Activated naive CD8-positive, alpha-beta T cell (primary cell): ENCODE data around the gene IGF2R.
"Not testable (repeated sequence)": the region's sequence is repeated elsewhere in the genome, so short reads cannot be mapped to it uniquely, and the experiment has no call there.

Source experiments
- H3K27ac Mint-ChIP-seq: one replicate; pipeline ENCODE4 v1.8.0; 2021; ENCODE audit warnings: mixed read lengths
- H3K27me3 Mint-ChIP-seq: one replicate; pipeline ENCODE4 v1.8.0; 2021; ENCODE audit warnings: mixed read lengths
- H3K36me3 Mint-ChIP-seq: one replicate; pipeline ENCODE4 v1.8.0; 2021; ENCODE audit warnings: mixed read lengths
- H3K4me1 Mint-ChIP-seq: one replicate; pipeline ENCODE4 v1.8.0; 2021; ENCODE audit warnings: low read depth, mixed read lengths
- H3K4me3 Mint-ChIP-seq: one replicate; pipeline ENCODE4 v1.8.0; 2021; ENCODE audit warnings: mild to moderate bottlenecking, mixed read lengths
- H3K9me3 Mint-ChIP-seq: one replicate; pipeline ENCODE4 v1.8.0; 2021; ENCODE audit warnings: low read depth, mixed read lengths

IGF2R gene

DNA sequence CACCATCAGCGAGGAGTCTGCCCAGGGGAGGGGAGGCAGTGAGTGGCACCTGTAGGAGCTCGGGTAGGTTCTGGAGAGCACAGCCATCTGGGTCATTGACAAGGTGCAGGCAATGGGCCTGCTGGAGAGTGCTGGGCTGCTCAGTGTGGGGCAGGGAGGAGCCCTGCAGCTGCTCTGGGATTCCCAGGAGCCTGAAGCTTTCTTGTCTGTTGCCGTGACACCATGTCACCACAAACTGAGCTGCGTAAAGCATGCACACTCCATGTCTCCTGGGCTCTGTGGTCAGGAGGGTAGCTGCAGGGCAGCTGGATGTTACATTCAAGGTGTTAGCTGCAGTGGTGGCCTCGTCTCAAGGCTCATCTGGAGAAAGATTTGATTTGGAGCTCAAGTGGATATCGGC, 148.3 kb downstream of the IGF2R start:
- Mint-ChIP-seq H3K4me3 (no peak overlapping the region), H3K27me3 (no peaks in the 10 kb centered on the region), H3K36me3 (peaks cover 7% of the 10 kb centered on the region), H3K9me3 (no peaks in the 10 kb centered on the region), H3K27ac (no peak overlapping the region), H3K4me1 (no peaks in the 10 kb centered on the region)

DNA sequence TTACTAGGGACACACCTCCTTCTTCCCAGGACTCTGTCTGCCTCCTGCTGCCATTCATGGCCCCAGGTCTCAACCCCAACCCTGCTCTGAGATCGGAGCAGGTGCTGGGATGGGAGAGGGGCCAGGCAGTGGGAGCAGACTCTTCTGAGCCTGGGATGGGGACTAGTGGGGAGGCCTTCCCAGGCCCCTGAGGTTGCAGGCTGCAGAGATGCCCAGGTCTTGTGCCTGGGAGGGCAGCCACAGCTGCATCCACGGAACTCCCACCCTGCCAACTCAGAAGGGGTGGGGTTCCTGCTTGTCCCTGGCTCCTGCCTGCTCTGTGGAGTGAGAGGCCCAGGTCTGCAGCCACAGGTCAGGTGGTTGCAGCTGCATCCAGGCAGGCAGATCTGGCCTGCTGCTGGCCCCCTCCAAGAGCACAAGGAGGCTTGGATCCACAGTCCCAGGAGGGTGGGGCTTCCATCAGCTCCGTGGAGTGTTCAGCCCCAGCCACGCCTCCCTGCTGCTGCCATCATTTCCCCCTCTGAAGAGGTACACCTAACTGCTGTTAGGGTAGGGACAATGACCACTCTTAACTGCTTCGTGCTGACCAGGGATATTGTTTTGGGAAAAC, 149.8 kb downstream of the IGF2R start:
- Mint-ChIP-seq H3K4me3 (no peak overlapping the region), H3K4me1 (no peaks in the 10 kb centered on the region), H3K27ac (no peak overlapping the region), H3K9me3 (no peaks in the 10 kb centered on the region), H3K36me3 (peaks cover 8% of the 10 kb centered on the region), H3K27me3 (no peaks in the 10 kb centered on the region)

DNA sequence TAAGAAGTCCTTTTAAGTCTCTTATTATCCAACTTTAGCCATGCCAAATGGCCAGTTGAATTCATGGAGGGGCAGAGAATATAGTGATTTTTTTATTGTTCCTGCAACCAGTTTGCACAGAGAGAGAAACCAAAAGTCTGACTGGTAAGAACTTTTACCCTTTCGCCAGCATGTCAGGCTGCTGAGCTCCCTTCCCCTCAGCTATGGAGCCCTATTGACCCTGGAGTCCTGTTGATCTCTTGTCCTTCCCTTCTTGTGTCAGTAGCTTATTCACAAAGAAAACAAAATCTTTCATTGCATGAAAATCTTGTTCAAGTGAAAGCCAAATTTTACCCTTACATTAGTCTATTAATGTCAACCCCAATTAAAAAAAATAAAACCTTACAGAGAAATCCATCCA, 151.2 kb downstream of the IGF2R start:
- peaks cover 10% of the 10 kb centered on the region for H3K36me3 Mint-ChIP-seq
- H3K27ac Mint-ChIP-seq = no peak overlapping the region
- no peaks in the 10 kb centered on the region for H3K27me3 Mint-ChIP-seq
- no peaks in the 10 kb centered on the region for H3K4me1 Mint-ChIP-seq
- no peaks in the 10 kb centered on the region for H3K9me3 Mint-ChIP-seq
- no peak overlapping the region for H3K4me3 Mint-ChIP-seq

DNA sequence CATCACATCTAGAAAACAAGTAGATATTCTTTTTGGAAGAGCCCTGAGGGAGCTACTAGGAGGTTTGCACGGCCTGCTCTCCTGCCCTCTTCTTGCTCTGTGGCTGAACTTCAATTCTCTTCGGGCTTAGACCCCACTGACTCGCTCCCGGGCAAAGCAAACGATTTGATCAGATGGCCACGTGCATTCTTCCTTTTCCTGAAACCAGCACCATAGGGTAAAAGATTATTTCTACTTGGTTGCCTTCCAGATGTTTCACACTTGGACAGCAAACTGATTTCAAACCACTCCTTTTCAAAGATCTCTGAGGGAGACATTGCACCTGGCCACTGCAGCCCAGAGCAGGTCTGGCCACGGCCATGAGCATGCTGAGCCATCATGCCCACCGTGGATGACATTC, 152.7 kb downstream of the IGF2R start, which contains the start of gene SLC22A1:
SLC22A1 (plus strand) TSS at position 258 of the 400 bp plus-strand sequence; CDS start at position 379, 121 bp downstream.
- H3K36me3 Mint-ChIP-seq = peaks cover 10% of the 10 kb centered on the region
- H3K9me3 Mint-ChIP-seq = no peaks in the 10 kb centered on the region
- no peaks in the 10 kb centered on the region for H3K27me3 Mint-ChIP-seq
- H3K27ac Mint-ChIP-seq = no peak within 1 kb of the TSS
- no peak within 1 kb of the TSS for H3K4me3 Mint-ChIP-seq
- no peaks in the 10 kb centered on the region for H3K4me1 Mint-ChIP-seq

DNA sequence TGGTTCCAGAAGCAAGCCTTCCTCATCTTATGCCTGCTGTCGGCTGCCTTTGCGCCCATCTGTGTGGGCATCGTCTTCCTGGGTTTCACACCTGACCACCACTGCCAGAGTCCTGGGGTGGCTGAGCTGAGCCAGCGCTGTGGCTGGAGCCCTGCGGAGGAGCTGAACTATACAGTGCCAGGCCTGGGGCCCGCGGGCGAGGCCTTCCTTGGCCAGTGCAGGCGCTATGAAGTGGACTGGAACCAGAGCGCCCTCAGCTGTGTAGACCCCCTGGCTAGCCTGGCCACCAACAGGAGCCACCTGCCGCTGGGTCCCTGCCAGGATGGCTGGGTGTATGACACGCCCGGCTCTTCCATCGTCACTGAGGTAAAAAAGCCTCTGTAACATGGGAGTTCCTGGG, 153.1 kb downstream of the IGF2R start:
- Mint-ChIP-seq H3K36me3 (peaks cover 10% of the 10 kb centered on the region), H3K27ac (no peak overlapping the region), H3K4me3 (no peak overlapping the region), H3K4me1 (no peaks in the 10 kb centered on the region), H3K27me3 (no peaks in the 10 kb centered on the region), H3K9me3 (no peaks in the 10 kb centered on the region)

DNA sequence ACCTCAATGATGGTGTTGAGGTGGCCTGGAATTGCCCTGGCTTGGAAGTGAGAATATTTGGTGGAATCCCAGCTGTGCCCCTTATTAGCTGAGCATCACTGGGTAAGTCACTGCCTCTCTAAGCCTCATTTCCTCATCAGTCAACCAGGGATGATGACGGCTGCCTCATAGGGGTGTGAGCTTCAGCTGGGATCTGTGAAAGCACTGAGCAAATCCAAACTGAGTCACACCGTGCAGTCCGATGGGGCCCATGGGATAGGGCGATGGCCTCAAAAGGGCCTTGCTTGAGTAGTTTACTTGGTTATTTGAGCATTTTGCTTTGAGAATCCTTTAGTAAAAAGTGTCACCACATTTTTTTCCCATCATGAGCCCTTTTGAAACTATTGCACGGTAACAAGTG, 153.9 kb downstream of the IGF2R start:
- peaks cover 10% of the 10 kb centered on the region for H3K36me3 Mint-ChIP-seq
- no peaks in the 10 kb centered on the region for H3K9me3 Mint-ChIP-seq
- H3K4me1 Mint-ChIP-seq = no peaks in the 10 kb centered on the region
- no peak overlapping the region for H3K27ac Mint-ChIP-seq
- H3K27me3 Mint-ChIP-seq = no peaks in the 10 kb centered on the region
- H3K4me3 Mint-ChIP-seq = no peak overlapping the region

DNA sequence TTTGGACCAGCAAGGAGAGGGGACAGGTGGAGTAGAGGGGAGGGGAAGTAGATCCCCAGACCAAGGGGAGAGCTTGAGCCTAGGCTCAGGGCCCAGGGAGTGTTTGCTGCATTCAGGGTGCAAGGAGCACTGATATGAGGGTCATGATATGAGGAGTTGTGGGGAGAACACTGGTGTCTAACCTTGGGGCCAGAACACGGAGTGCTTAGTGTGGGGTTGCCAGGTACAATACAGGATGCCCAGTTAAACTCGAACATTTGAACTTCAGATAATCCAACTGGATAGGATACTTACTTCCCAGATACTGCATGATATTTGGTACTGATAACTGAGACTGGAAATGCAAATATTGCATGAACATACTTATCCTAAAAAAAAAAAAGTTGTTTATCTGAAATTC, 155.1 kb downstream of the IGF2R start:
- no peak overlapping the region for H3K4me3 Mint-ChIP-seq

DNA sequence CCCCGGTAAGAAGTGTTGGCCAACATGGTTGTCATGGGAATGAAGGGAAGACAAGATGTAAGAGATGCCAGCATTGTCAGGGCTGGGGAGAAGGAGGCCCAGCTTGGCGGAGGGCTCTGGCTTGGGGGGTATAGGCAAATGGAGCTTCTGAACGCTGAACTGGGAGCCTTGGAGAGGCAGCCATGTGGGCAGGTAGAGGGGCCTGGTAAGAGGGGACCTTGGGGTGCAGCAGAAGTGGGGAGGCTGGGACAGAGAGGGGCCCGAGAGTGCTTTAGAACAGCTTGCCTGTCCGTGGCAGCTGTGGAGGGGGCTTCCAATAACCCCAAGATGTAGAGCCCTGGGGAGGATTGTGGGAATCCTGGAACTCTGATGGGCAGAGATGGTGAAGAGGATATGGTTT, 155.7 kb downstream of the IGF2R start:
- Mint-ChIP-seq H3K36me3 (peaks cover 7% of the 10 kb centered on the region), H3K9me3 (no peaks in the 10 kb centered on the region), H3K4me1 (no peaks in the 10 kb centered on the region), H3K27me3 (no peaks in the 10 kb centered on the region), H3K4me3 (no peak overlapping the region), H3K27ac (no peak overlapping the region)

More for the DNA sequence above, 155.1 kb downstream of the IGF2R start:
- no peak overlapping the region for H3K27ac Mint-ChIP-seq
- H3K36me3 Mint-ChIP-seq = peaks cover 10% of the 10 kb centered on the region
- H3K27me3 Mint-ChIP-seq = no peaks in the 10 kb centered on the region
- H3K4me1 Mint-ChIP-seq = no peaks in the 10 kb centered on the region
- no peaks in the 10 kb centered on the region for H3K9me3 Mint-ChIP-seq

DNA sequence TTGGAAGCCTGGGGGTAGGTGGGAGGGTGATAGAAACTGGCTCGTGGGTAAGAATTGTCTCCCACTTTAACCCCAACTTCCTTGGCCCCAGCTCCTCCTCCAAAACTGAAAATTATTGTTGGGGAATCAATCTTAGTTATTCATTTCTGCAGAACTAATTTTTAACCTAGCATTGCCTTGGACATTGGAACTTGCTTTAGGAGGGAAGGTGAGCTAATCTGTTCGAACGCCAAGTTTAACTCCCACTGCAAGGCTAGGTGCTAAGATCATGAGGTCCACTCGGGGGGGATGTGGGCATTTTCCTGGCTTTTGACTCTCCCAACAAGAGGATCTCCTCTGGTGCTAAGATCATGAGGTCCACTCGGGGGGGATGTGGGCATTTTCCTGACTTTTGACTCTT, 156.2 kb downstream of the IGF2R start:
- not testable (repeated sequence) for H3K4me3 Mint-ChIP-seq, H3K9me3 Mint-ChIP-seq

DNA sequence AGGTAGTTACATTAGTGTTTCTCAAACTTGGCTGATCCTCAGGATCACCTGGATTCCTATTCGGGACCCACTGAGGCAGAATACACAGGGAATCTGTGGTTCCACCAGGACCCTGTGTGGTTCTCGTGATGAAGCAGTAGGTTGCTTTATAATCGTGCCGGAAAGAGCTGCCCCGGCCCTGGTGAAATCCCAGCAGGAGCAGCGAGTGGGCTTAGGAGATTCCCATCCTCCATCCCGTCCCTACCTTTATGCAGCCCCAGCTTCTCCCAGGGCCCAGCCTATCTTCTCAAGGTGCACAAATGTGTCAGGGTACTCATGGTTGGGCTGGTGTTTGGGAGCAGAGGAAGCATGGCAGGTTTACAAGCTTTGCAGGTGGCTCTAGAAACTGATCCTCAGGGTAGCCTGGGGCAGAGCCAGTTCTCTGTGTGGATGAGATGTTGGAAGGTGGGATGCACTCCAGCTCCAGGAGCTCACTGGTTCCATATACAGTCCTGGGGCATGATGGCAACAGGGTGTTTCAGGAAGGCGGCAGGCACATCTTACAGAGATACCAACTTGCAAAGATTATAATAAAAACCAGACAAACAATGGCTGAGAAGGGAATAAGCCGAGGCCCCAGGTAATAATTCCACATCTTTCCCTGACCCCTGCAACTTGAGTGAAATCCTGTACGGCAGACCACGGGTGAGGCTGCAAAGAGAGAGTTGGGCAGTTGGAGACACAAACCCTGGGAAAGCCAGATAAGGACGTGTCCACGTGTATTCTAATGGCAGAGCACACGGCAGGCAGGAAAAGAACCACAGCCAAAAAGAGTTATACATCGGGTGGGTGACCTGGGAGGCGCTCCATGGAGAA, 158.6 kb downstream of the IGF2R start:
- Mint-ChIP-seq H3K4me3 (no peak overlapping the region), H3K27ac (no peak overlapping the region), H3K36me3 (peaks cover 5% of the 10 kb centered on the region), H3K27me3 (no peaks in the 10 kb centered on the region), H3K9me3 (no peaks in the 10 kb centered on the region), H3K4me1 (peaks cover 1% of the 10 kb centered on the region)

More for the DNA sequence above, 156.2 kb downstream of the IGF2R start:
- H3K27ac Mint-ChIP-seq, H3K4me1 Mint-ChIP-seq, H3K27me3 Mint-ChIP-seq, H3K36me3 Mint-ChIP-seq: not testable (repeated sequence)

DNA sequence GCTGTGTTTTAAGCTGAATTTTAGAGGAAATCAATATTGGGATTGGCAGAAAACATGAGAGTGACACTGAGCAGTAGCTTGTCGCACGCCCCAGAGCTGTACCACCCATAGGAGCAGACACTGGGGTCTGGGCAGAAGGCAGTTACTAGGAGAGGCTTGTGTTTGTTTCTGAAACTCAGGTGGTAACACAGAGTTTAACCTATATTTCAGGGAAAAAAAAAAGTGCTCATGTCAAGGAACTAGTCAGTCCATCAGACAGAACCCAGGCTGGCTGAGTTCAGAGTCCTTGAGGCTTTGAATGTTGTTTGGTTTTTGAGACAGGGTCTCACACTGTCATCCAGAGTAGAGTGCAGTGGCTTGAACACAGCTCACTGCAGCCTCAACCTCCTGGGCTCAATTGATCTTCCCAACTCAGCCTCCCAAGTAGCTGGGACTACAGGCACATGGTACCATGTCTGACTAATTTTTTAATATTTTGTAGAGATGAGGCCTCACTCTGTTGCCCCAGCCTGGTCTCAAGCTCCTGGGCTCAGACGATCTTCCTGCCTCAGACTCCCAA, 159.3 kb downstream of the IGF2R start:
- H3K27me3 Mint-ChIP-seq = no peaks in the 10 kb centered on the region
- peaks cover 4% of the 10 kb centered on the region for H3K36me3 Mint-ChIP-seq
- peaks cover 2% of the 10 kb centered on the region for H3K4me1 Mint-ChIP-seq
- H3K4me3 Mint-ChIP-seq = no peak overlapping the region
- H3K9me3 Mint-ChIP-seq = no peaks in the 10 kb centered on the region
- H3K27ac Mint-ChIP-seq = no peak overlapping the region

DNA sequence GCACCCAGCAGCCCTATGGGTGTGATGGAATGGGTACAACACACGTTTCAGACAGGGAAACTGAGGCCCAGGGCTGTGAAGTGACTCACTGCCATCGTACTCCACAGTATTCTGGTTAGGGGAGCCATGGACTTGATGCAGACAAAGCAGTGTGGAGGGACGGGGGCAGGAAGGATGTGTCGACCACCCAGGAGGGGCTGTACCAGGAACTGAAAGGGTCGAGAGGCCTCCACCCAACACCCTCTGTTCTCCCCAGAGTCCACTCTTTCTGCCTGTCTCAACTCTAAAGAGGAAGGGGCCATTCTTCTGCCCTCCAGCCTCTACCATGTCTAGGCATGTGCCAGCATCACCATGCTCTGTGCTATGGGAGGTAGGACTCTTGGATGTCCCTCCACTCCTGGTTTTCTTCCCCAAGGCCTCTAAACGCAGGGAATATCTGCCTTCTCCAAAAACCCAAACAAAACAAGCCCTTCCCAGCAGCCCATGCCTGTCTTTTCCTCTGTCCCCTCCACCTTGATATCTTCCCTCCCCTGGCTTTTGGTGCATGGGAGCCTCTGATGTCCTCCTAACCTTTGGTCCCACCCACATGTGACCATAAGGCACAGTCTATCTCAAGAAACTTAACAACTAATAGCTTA, 160.1 kb downstream of the IGF2R start:
- Mint-ChIP-seq H3K9me3 (no peaks in the 10 kb centered on the region), H3K27ac (no peak overlapping the region), H3K4me1 (peaks cover 2% of the 10 kb centered on the region), H3K36me3 (no peaks in the 10 kb centered on the region), H3K27me3 (no peaks in the 10 kb centered on the region), H3K4me3 (no peak overlapping the region)

DNA sequence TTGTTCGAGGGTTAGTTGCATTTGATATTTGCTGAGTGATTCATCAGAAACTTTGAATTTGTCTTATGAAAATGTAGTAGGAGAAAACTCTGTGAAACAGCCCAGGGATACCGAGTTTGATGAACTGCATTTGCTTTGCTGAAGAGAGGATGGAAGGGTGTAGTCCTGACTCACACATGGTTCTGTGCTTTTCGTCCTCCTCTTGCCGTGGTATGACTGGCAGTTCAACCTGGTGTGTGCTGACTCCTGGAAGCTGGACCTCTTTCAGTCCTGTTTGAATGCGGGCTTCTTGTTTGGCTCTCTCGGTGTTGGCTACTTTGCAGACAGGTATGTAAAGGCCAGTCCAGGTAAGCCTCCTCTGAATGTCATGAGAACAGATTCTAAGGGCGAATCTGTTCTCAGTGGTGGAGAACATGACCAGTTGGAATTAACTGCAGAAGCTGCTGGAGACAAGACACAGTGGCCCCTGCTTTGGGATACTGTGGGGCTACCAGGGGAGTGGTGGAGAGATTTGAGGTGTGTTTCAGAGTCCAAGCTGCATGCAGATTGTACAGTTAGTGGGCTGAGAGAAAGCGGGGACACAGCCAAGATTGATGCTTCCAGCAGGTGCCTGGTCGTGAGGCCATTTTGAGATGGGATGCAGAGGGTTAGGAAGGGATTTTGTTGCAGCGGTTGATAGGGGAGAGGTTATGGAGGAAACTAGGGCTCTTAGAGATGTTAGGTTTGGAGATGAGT, 161.2 kb downstream of the IGF2R start:
- Mint-ChIP-seq H3K27ac (no peak overlapping the region), H3K4me3 (no peak overlapping the region), H3K36me3 (no peaks in the 10 kb centered on the region), H3K27me3 (no peaks in the 10 kb centered on the region), H3K9me3 (no peaks in the 10 kb centered on the region), H3K4me1 (peaks cover 2% of the 10 kb centered on the region)

DNA sequence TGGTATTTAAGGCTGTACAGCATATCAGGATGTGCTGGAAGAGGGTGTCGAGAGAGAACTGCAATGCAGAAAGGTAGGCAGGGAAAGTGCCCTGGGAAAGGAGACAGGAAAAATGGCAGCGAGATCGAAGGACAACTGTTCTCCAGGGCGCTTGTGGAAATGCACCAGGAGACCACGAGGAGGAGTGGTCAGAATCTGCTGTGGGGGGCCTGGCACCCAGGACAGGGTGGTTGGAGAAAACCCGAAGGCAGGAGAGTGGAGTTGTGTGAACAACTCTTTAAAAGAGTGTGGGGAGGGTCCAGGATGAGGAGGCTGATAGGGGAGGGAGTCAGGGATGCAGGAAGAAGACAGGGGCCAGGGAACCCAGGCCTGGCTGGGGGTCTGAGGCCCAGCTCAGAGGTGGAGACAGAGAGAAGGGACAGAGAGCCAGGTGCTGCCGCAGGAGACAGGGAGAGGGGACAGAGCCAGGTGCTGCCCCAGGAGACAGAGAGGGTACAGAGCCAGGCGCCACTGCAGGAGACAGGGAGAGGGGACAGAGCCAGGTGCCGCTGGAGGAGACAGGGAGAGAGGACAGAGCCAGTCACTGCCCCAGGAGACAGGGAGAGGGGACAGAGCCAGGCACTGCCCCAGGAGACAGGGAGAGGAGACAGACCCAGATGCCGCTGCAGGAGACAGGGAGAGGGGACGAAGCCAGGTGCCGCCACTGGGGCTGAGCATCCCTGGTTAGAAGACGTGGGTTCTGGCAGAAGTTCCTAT, 162.0 kb downstream of the IGF2R start:
- Mint-ChIP-seq H3K27me3 (no peaks in the 10 kb centered on the region), H3K4me3 (no peak overlapping the region), H3K36me3 (no peaks in the 10 kb centered on the region), H3K9me3 (no peaks in the 10 kb centered on the region), H3K4me1 (peaks cover 2% of the 10 kb centered on the region), H3K27ac (no peak overlapping the region)
